ENCODE measurements around the gene SHROOM1. TPM values are rescaled to one million over a fixed set of nuclear protein-coding genes. Genes with fewer than 3 reads are reported as not detected.

Gene SHROOM1
- total and polyA plus RNA-seq, 9 of the 15 experiments (the other 6 are each of a cell fraction or from before 2014, with no cell fraction given), result 0.44 to 26.5 (median 11.9) TPM

DNA sequence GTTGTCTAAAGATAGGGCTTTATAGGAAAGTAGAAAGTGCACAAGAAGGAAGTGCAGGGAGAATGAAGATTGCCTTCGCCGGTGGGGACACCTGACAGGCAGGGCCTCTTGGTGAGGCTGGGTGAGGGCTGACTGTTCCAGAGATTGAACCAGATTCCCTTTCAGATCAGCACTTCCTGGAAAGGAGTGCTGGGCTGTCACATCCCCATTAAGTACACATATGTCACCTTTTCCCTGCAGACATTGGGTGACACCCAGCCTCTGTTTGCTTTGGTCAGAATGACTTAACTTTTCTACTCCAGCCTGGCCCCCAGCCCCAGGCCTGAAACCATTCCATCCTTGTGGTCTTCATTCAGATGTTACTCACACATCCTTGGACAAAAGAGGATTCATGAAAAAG lies 7.4 kb upstream of the SHROOM1 start (continued):
- TF ChIP-seq ZNF311 (CRISPR knock-in tag; IDR thresholded peaks at IDR 0.05) (no peak), OTX1 (CRISPR knock-in tag; IDR thresholded peaks at IDR 0.05) (no peak), HCFC1 (IDR thresholded peaks at IDR 0.05; ENCODE audit: low read depth, low read length) (no peak), L3MBTL2 (IDR thresholded peaks at IDR 0.05) (peak; percentile 37; the same call in 1 of the 2 replicates), PKNOX1 (IDR thresholded peaks at IDR 0.05) (peak; percentile 76), IRF2 (CRISPR knock-in tag; IDR thresholded peaks at IDR 0.05) (no peak), ARID3A (IDR thresholded peaks at IDR 0.05; ENCODE audit: borderline replicate concordance, low read depth, low read length) (no peak), THRAP3 (IDR thresholded peaks at IDR 0.05; ENCODE audit: borderline replicate concordance) (no peak), NFE2L1 (tag; IDR thresholded peaks at IDR 0.05; ENCODE audit: borderline replicate concordance, low read depth) (no peak), MLLT1 (IDR thresholded peaks at IDR 0.05) (no peak), RAD21 (CRISPR knock-in tag; conservative IDR thresholded peaks at IDR 0.05 in 1 of 2, IDR thresholded peaks at IDR 0.05 in 1 of 2) (no peak), ZNF561 (CRISPR knock-in tag; conservative IDR thresholded peaks at IDR 0.05) (no peak), ZNF347 (CRISPR knock-in tag; IDR thresholded peaks at IDR 0.05; ENCODE audit: low read depth) (no peak), ZFX (CRISPR knock-in tag; IDR thresholded peaks at IDR 0.05) (no peak), ZNF217 (CRISPR knock-in tag; IDR thresholded peaks at IDR 0.05) (no peak), GATA2 (CRISPR knock-in tag; IDR thresholded peaks at IDR 0.05) (no peak), ZNF655 (CRISPR knock-in tag; IDR thresholded peaks at IDR 0.05) (no peak)

All from K562 (cell line).